Keratinocyte (primary cell): ENCODE data around the gene C6orf52. TPM values are rescaled to one million over a fixed set of nuclear protein-coding genes. Genes with fewer than 3 reads are reported as not detected.

Source experiments
- DNase-seq: peaks from one replicate; pipeline ENCODE4 v3.0.0-alpha.2; 2011; ENCODE audit warnings: low read depth, missing footprints, low spot score
- FAIRE-seq: peaks from 2 replicates; lab custom pipeline; 2011; peaks lifted over from hg19 to GRCh38; lab: Jason Lieb, UNC
- H2AFZ ChIP-seq: 2 replicates; pipeline ENCODE4 v1.6.0; 2012; ENCODE audit warnings: low read length, control low read depth, inconsistent platforms; ENCODE audit not compliant: control insufficient read depth
- H3K27ac ChIP-seq: 2 replicates; pipeline ENCODE4 v1.5.1; 2011; ENCODE audit warnings: low read length; ENCODE audit not compliant: control insufficient read depth, insufficient read depth
- H3K27me3 ChIP-seq: 3 replicates; pipeline ENCODE4 v1.6.0; 2011; ENCODE audit warnings: low read length; ENCODE audit not compliant: control insufficient read depth, insufficient read depth; ENCODE audit errors: extremely low read depth
- H3K36me3 ChIP-seq, 2 experiments: 2 replicates in 1 of 2; 3 replicates in 1 of 2; pipeline ENCODE4 v1.5.1; 2011; ENCODE audit warnings: low read length in 2 of 2, mild to moderate bottlenecking in 1 of 2; ENCODE audit not compliant: control insufficient read depth in 2 of 2, insufficient read depth in 2 of 2; ENCODE audit errors: extremely low read depth in 1 of 2
- H3K4me1 ChIP-seq: 3 replicates; pipeline ENCODE4 v1.5.1; 2011; ENCODE audit warnings: low read length; ENCODE audit not compliant: control insufficient read depth, insufficient read depth; ENCODE audit errors: extremely low read depth
- H3K4me2 ChIP-seq: 3 replicates; pipeline ENCODE4 v1.6.0; 2011; ENCODE audit warnings: low read depth, low read length; ENCODE audit not compliant: control insufficient read depth, insufficient read depth; ENCODE audit errors: extremely low read depth
- H3K4me3 ChIP-seq, 3 experiments: fragments of 200-600 bp in 1 of 3; sonication (generic) in 1 of 3; 2 replicates in 2 of 3; 3 replicates in 1 of 3; pipeline ENCODE4 v1.5.1; 2011 to 2016; ENCODE audit warnings: low read length in 3 of 3, mild to moderate bottlenecking in 3 of 3, control low read depth in 2 of 3, inconsistent platforms in 1 of 3, low read depth in 1 of 3, mixed read lengths in 1 of 3, mixed run types in 1 of 3, moderate library complexity in 1 of 3; ENCODE audit not compliant: control insufficient read depth in 2 of 3, insufficient read depth in 2 of 3; ENCODE audit errors: extremely low read depth in 1 of 3
- H3K79me2 ChIP-seq: 2 replicates; pipeline ENCODE4 v1.6.0; 2012; ENCODE audit warnings: low read length; ENCODE audit not compliant: control insufficient read depth, insufficient read depth
- H3K9ac ChIP-seq: 3 replicates; pipeline ENCODE4 v1.6.0; 2011; ENCODE audit warnings: low read length; ENCODE audit not compliant: control insufficient read depth, insufficient read depth; ENCODE audit errors: extremely low read depth
- H3K9me1 ChIP-seq: 3 replicates; pipeline ENCODE4 v1.6.0; 2011; ENCODE audit warnings: low read length; ENCODE audit not compliant: control insufficient read depth, insufficient read depth; ENCODE audit errors: extremely low read depth
- H3K9me3 ChIP-seq: 2 replicates; pipeline ENCODE4 v1.5.1; 2012; ENCODE audit warnings: low read depth, low read length; ENCODE audit not compliant: control insufficient read depth
- H4K20me1 ChIP-seq: 3 replicates; pipeline ENCODE4 v1.6.0; 2011; ENCODE audit warnings: low read length; ENCODE audit not compliant: control insufficient read depth, insufficient read depth; ENCODE audit errors: extremely low read depth
- CTCF ChIP-seq, 3 experiments: IDR thresholded peaks in 1 of 3; conservative IDR thresholded peaks in 1 of 3; optimal IDR thresholded peaks in 1 of 3; 2 replicates in 2 of 3; 3 replicates in 1 of 3; pipeline versions ENCODE3 to v1.5.1; 2011; ENCODE audit warnings: low read length in 3 of 3, mild to moderate bottlenecking in 3 of 3, moderate library complexity in 2 of 3, control low read depth in 1 of 3, inconsistent platforms in 1 of 3; ENCODE audit not compliant: insufficient read depth in 2 of 3; ENCODE audit errors: extremely low read depth in 1 of 3
- EZH2 ChIP-seq: IDR thresholded peaks from one replicate; pipeline ENCODE4 v1.6.1; 2012; ENCODE audit warnings: inconsistent platforms, mild to moderate bottlenecking, low read length, moderate library complexity
- dilution Hi-C: fragments of 300-500 bp; cut with MboI; formaldehyde crosslinking; loops from one replicate; pipeline ENCODE4 v1.7.0; 2020; ENCODE audit warnings: low sequenced_read_pairs; ENCODE audit not compliant: extremely low pct_ligation_motif_present
- polyA plus RNA-seq, 5 experiments: library from polyadenylated mRNA; depleted of rRNA in 3 of 5; stranded (reverse) in 3 of 5; stranded (forward) in 1 of 5; unstranded in 1 of 5; fragments of >200 nt; gene quantifications; 1 replicate in 1 of 5; 2 replicates in 3 of 5; 3 replicates in 1 of 5; pipeline versions ENCODE4 v1.2.1 to v1.2.3, GENCODE V29; 2011 to 2012; ENCODE audit warnings: missing spikeins in 2 of 5, low read depth in 1 of 5, low replicate concordance in 1 of 5

Gene C6orf52
- polyA plus RNA-seq, 1 donor (not counting 4 experiments of a cell fraction or from before 2014, with no cell fraction given), result not detected

GRCh38 chr6:10626154-10626741 lies 68.2 kb downstream of the C6orf52 start:
- no peaks in the 10 kb centered on the region for H3K27me3 ChIP-seq
- H3K9ac ChIP-seq, result no peak overlapping the region
- no peak for DNase-seq
- H4K20me1 ChIP-seq, result no peaks in the 10 kb centered on the region
- peaks cover 0 to 4% of the 10 kb centered on the region in 2 experiments for H3K36me3 ChIP-seq
- dilution Hi-C loops, result no loop called here
- no peak overlapping the region for H3K27ac ChIP-seq
- H3K79me2 ChIP-seq, result no peaks in the 10 kb centered on the region
- no peak overlapping the region for H3K4me2 ChIP-seq
- H3K9me3 ChIP-seq, result no peaks in the 10 kb centered on the region
- no peaks in the 10 kb centered on the region for H3K4me1 ChIP-seq
- no peaks in the 10 kb centered on the region for H3K9me1 ChIP-seq
- TF ChIP-seq EZH2 (no peak), CTCF (optimal IDR thresholded peaks at IDR 0.05 in 1 of 3, IDR thresholded peaks at IDR 0.05 in 1 of 3, conservative IDR thresholded peaks at IDR 0.05 in 1 of 3; ENCODE audit: extremely low read depth in 1 of 3, insufficient read depth in 2 of 3, low read length in 3 of 3) (no peak)
- H2AFZ ChIP-seq, result no peak overlapping the region
- no peak for FAIRE-seq
- no peak overlapping the region for H3K4me3 ChIP-seq

- no peak for TF ChIP-seq EZH2
- no peak for TF ChIP-seq CTCF (optimal IDR thresholded peaks at IDR 0.05 in 1 of 3, IDR thresholded peaks at IDR 0.05 in 1 of 3, conservative IDR thresholded peaks at IDR 0.05 in 1 of 3; ENCODE audit: extremely low read depth in 1 of 3, insufficient read depth in 2 of 3, low read length in 3 of 3)
- H2AFZ ChIP-seq, result no peak overlapping the region
- dilution Hi-C loops, result no loop called here
- DNase-seq (no peak), FAIRE-seq (no peak)
- no peaks in the 10 kb centered on the region for H3K27me3 ChIP-seq
- H3K9ac ChIP-seq, result no peak overlapping the region
- no peak overlapping the region for H3K4me2 ChIP-seq
- no peaks in the 10 kb centered on the region for H4K20me1 ChIP-seq
- H3K36me3 ChIP-seq, result peaks cover 0 to 4% of the 10 kb centered on the region in 2 experiments
- no peak overlapping the region for H3K4me3 ChIP-seq
- H3K9me1 ChIP-seq, result no peaks in the 10 kb centered on the region
- H3K79me2 ChIP-seq, result no peaks in the 10 kb centered on the region
- H3K9me3 ChIP-seq, result no peaks in the 10 kb centered on the region
- H3K4me1 ChIP-seq, result no peaks in the 10 kb centered on the region
- no peak overlapping the region for H3K27ac ChIP-seq
These were observed 69.6 kb downstream of the C6orf52 start for GRCh38 chr6:10624836-10625235.
